Upper lobe of left lung (tissue), 6 donors: ENCODE data around the gene RNPEPL1. TPM values are rescaled to one million over a fixed set of nuclear protein-coding genes. Genes with fewer than 3 reads are reported as not detected.
"Not testable (repeated sequence)": the region's sequence is repeated elsewhere in the genome, so short reads cannot be mapped to it uniquely, and the experiment has no call there.

Source experiments
- ATAC-seq, 2 donors: fragments of 200-7000 bp; cut with Tn5 transposase; one replicate each; pipeline ENCODE4 v1.9.1; 2022; ENCODE audit warnings: mild to moderate bottlenecking in 2 of 2, moderate library complexity in 2 of 2; ENCODE audit not compliant: low FRiP score in 2 of 2
- DNase-seq, 2 donors: peaks; one replicate each; pipeline ENCODE4 v3.0.0-alpha.2; 2019 to 2020
- H3K27ac ChIP-seq, 4 donors: fragments of 200-600 bp; sonication (generic); one replicate each; pipeline ENCODE4 v1.5.1; 2016 to 2019
- H3K27me3 ChIP-seq, 4 donors: fragments of 200-600 bp; sonication (generic); one replicate each; pipeline ENCODE4 v1.5.1; 2017 to 2019
- H3K36me3 ChIP-seq, 4 donors: fragments of 200-600 bp; sonication (generic); one replicate each; pipeline ENCODE4 v1.5.1; 2016 to 2019
- H3K4me1 ChIP-seq, 4 donors: fragments of 200-600 bp; sonication (generic); one replicate each; pipeline ENCODE4 v1.5.1; 2018 to 2019
- H3K4me3 ChIP-seq, 4 donors: fragments of 200-600 bp; sonication (generic); one replicate each; pipeline ENCODE4 v1.5.1; 2017 to 2019; ENCODE audit warnings: mild to moderate bottlenecking in 2 of 4, moderate library complexity in 1 of 4
- H3K9me3 ChIP-seq, 4 donors: fragments of 200-600 bp; sonication (generic); one replicate each; pipeline ENCODE4 v1.5.1; 2018 to 2019
- EP300 ChIP-seq, 4 donors: sonication (generic); formaldehyde crosslinking; IDR thresholded peaks; one replicate each; pipeline ENCODE4 v1.5.1; 2017; ENCODE audit warnings: antibody characterized with exemption in 4 of 4, control low read depth in 2 of 4
- POLR2A ChIP-seq, 4 donors: fragments of 450-650 bp; IDR thresholded peaks; one replicate each; pipeline ENCODE4 v1.5.1; 2016 to 2017; ENCODE audit warnings: antibody characterized with exemption in 4 of 4, mild to moderate bottlenecking in 2 of 4
- POLR2AphosphoS5 ChIP-seq, 2 donors: sonication (generic); formaldehyde crosslinking; IDR thresholded peaks; one replicate each; pipeline ENCODE4 v1.5.1; 2017; ENCODE audit warnings: antibody characterized with exemption in 2 of 2
- WGBS, 2 donors: methylation state at CpG; one replicate each; pipeline ENCODE4 v1.1.5; 2017 to 2018; 5-methylcytosine and 5-hydroxymethylcytosine counted together
- total RNA-seq, 6 donors: library from RNA; depleted of rRNA in 4 of 6; stranded (reverse); fragments of >200 nt in 4 of 6; gene quantifications; one replicate each; pipeline versions ENCODE4 v1.1.0 to v1.2.1, GENCODE V29; 2016 to 2021
- TF ChIP-seq, protein P1 (sequence below), 6 experiments: fragments of 450-650 bp in 4 of 6; fragments of 200-600 bp in 2 of 6; sonication (generic) in 2 of 6; IDR thresholded peaks; one replicate each; pipeline ENCODE4 v1.5.1; 2016 to 2019; ENCODE audit warnings: antibody characterized with exemption in 6 of 6
- donor health status: DM: no; HTN: no; CAD: no; lungs with moderate emphysema.
- donor health status: DM: no; HTN: yes; CAD: no; lungs with severe emphysema.

RNPEPL1 gene
- total RNA-seq, 6 donors from 2014 or later, result 71.0 to 264 (median 123) TPM

DNA sequence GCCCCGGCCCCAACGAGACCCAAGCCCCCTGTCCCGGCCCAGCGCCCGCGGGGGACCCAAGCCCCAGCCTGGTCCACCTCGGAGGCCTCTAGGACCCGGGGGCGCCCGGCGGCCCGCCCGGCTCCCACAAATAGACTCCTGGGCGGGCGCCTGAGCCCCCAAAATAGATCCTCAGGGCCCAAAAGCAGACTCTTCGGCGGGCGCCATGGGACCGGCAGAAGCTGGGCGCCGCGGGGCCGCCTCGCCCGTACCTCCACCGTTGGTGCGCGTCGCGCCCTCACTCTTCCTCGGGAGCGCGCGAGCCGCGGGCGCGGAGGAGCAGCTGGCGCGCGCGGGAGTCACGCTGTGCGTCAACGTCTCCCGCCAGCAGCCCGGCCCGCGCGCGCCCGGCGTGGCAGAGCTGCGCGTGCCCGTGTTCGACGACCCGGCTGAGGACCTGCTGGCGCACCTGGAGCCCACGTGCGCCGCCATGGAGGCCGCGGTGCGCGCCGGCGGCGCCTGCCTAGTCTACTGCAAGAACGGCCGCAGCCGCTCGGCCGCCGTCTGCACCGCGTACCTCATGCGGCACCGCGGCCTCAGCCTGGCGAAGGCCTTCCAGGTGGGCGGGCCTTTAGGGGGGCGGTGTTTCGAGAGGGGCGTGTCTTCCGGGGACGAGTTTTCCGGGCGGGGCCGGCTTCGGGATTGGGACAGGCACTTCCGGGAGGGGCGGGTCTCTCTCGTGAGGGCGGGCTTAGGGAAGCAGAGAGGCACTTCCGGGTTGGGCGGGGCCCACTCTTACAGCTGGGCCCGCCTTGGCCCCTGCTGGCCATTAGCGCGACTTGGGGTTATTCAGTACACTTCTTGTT lies 7.6 kb upstream of the RNPEPL1 start:
- Histone ChIP-seq H3K4me3 (peak overlapping the region; percentile 90 to 98 (median 92)), H3K4me1 (peaks cover 55 to 88% (median 65%) of the 10 kb centered on the region in 4 donors), H3K9me3 (no peaks in the 10 kb centered on the region), H3K36me3 (no peaks in the 10 kb centered on the region), H3K27me3 (no peaks in the 10 kb centered on the region), H3K27ac (peak overlapping the region; percentile 98 to 100 (median 98))
- no peak for TF ChIP-seq EP300 (IDR thresholded peaks at IDR 0.05)
- peak; percentile 68 to 87 for TF ChIP-seq POLR2AphosphoS5 (IDR thresholded peaks at IDR 0.05)
- peak; percentile 71 to 96 (median 79) for TF ChIP-seq POLR2A (IDR thresholded peaks at IDR 0.05)
- TF ChIP-seq, protein P1, sequence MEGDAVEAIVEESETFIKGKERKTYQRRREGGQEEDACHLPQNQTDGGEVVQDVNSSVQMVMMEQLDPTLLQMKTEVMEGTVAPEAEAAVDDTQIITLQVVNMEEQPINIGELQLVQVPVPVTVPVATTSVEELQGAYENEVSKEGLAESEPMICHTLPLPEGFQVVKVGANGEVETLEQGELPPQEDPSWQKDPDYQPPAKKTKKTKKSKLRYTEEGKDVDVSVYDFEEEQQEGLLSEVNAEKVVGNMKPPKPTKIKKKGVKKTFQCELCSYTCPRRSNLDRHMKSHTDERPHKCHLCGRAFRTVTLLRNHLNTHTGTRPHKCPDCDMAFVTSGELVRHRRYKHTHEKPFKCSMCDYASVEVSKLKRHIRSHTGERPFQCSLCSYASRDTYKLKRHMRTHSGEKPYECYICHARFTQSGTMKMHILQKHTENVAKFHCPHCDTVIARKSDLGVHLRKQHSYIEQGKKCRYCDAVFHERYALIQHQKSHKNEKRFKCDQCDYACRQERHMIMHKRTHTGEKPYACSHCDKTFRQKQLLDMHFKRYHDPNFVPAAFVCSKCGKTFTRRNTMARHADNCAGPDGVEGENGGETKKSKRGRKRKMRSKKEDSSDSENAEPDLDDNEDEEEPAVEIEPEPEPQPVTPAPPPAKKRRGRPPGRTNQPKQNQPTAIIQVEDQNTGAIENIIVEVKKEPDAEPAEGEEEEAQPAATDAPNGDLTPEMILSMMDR (IDR thresholded peaks at IDR 0.05), result peak; percentile 32 to 63 (median 56)
- DNase-seq (peak; percentile 98 to 100), ATAC-seq (peak; percentile 92 to 94)
- 0% methylated on average over 39 of the region's 101 CpGs; no CpG with 5 or more reads in 1 of the 2 donors for WGBS, 2 donors

- DNase-seq (peak in 1 of 2 donors; percentile 60), ATAC-seq (no peak)
- Histone ChIP-seq H3K4me1 (peaks cover 61 to 94% (median 72%) of the 10 kb centered on the region in 4 donors), H3K27ac (peak overlapping the region; percentile 98 to 100 (median 98)), H3K36me3 (no peaks in the 10 kb centered on the region), H3K27me3 (no peaks in the 10 kb centered on the region), H3K9me3 (no peaks in the 10 kb centered on the region), H3K4me3 (peak overlapping the region; percentile 30 to 92 (median 90))
- TF ChIP-seq POLR2AphosphoS5 (IDR thresholded peaks at IDR 0.05) (no peak), EP300 (IDR thresholded peaks at IDR 0.05) (peak in 1 of 4 donors; percentile 34)
- WGBS, 2 donors, result 12% methylated on average over 9 to 14 of the region's 14 CpGs
Measured at GRCh38 chr2:240561325-240561971, 6.8 kb upstream of the RNPEPL1 start.

DNA sequence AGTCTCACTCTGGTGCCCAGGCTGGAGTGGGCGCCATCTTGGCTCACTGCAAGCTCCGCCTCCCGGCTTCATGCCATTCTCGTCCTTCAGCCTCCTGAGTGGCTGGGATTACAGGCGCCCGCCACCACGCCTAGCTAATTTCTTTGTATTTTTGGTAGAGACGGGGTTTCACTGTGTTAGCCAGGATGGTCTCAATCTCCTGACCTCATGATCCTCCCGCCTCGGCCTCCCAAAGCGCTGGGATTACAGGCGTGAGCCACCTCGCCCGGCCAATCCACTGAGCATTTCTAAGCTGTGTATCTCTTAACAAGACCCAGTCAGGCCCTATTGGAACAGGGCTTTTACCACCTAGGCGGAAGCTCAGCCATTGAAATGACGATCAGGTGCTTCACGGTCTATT lies 5.1 kb upstream of the RNPEPL1 start:
- WGBS, 2 donors, result 94 to 98% methylated on average over 17 of the region's 17 CpGs
- H3K27ac ChIP-seq, result peak overlapping the region in 1 of 4 donors; percentile 98
- DNase-seq, result peak in 1 of 2 donors; percentile 22
- not testable (repeated sequence) for H3K9me3 ChIP-seq, H3K4me3 ChIP-seq, ATAC-seq, H3K36me3 ChIP-seq, H3K27me3 ChIP-seq
- peaks cover 61 to 92% (median 73%) of the 10 kb centered on the region in 4 donors for H3K4me1 ChIP-seq

DNA sequence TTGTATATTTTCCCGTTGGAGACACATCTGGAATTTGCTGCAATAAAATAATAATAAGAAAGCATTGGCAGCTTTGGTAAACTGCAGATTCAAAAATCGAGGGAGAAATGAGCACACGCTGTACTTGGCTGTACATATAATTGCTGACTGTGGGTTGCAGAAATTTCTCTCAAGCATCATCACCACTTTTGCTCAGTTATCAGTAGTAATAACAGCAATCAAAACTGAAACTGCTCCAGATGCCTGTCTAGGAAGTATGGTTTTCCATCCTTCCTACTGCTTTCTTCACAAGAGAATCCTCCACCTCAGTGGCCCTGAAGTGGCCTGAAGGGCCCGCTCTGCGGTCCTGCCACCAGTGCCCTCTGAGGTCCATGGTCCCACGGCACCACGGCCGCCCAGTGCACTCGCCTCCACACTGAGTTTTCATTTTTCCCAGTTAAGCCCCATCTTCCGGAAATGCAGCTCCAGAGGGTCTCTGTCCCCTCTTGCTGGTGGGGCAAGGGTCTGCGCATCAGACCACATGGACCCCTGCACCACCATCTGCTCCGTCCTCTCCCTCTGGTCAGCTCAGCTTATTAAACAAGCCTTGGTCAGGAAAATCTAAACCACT lies 4.2 kb upstream of the RNPEPL1 start:
- TF ChIP-seq POLR2A (IDR thresholded peaks at IDR 0.05) (no peak), POLR2AphosphoS5 (IDR thresholded peaks at IDR 0.05) (no peak), EP300 (IDR thresholded peaks at IDR 0.05) (no peak)
- TF ChIP-seq, protein P1 (IDR thresholded peaks at IDR 0.05), result no peak
- H3K4me1 ChIP-seq, result peaks cover 53 to 87% (median 69%) of the 10 kb centered on the region in 4 donors
- no peaks in the 10 kb centered on the region for H3K9me3 ChIP-seq
- peak overlapping the region; percentile 20 to 97 (median 96) for H3K27ac ChIP-seq
- 96% methylated on average over 12 of the region's 12 CpGs for WGBS, 2 donors
- H3K4me3 ChIP-seq, result no peak overlapping the region
- ATAC-seq (no peak), DNase-seq (peak in 1 of 2 donors; percentile 55)
- no peaks in the 10 kb centered on the region for H3K27me3 ChIP-seq
- H3K36me3 ChIP-seq, result no peaks in the 10 kb centered on the region

GRCh38 chr2:240564561-240565332 lies 3.5 kb upstream of the RNPEPL1 start:
- DNase-seq (no peak), ATAC-seq (no peak)
- Histone ChIP-seq H3K36me3 (no peaks in the 10 kb centered on the region), H3K4me3 (peak overlapping the region in 2 of 4 donors; percentile 83 to 89), H3K9me3 (no peaks in the 10 kb centered on the region), H3K4me1 (peaks cover 52 to 87% (median 69%) of the 10 kb centered on the region in 4 donors), H3K27ac (peak overlapping the region; percentile 94 to 97 (median 96)), H3K27me3 (no peaks in the 10 kb centered on the region)
- 77% methylated on average over 7 to 10 of the region's 10 CpGs for WGBS, 2 donors
- TF ChIP-seq EP300 (IDR thresholded peaks at IDR 0.05), result no peak
- TF ChIP-seq POLR2AphosphoS5 (IDR thresholded peaks at IDR 0.05), result no peak
